Lower lobe of right lung (tissue), 2 donors: ENCODE data around the gene SARNP. TPM values are rescaled to one million over a fixed set of nuclear protein-coding genes. Genes with fewer than 3 reads are reported as not detected.

Experiments used
- ATAC-seq, 2 donors: fragments of 200-7000 bp; cut with Tn5 transposase; one replicate each; pipeline ENCODE4 v1.9.1; 2020 to 2022; ENCODE audit warnings: mild to moderate bottlenecking in 2 of 2, moderate library complexity in 2 of 2
- DNase-seq: peaks from one replicate; pipeline ENCODE4 v3.0.0-alpha.2; 2020
- H3K27ac ChIP-seq: fragments of 200-600 bp; one replicate; pipeline ENCODE4 v1.8.0; 2022
- H3K27me3 ChIP-seq: fragments of 200-600 bp; one replicate; pipeline ENCODE4 v1.8.0; 2022; ENCODE audit warnings: low read depth
- H3K36me3 ChIP-seq: fragments of 200-600 bp; one replicate; pipeline ENCODE4 v1.8.0; 2022; ENCODE audit warnings: mild to moderate bottlenecking
- H3K4me1 ChIP-seq: fragments of 200-600 bp; one replicate; pipeline ENCODE4 v1.8.0; 2022
- H3K4me3 ChIP-seq: fragments of 200-600 bp; one replicate; pipeline ENCODE4 v1.8.0; 2022; ENCODE audit warnings: mild to moderate bottlenecking
- H3K9me3 ChIP-seq: fragments of 200-600 bp; one replicate; pipeline ENCODE4 v1.8.0; 2022
- intact Hi-C: fragments of 100-400 bp; cut with DNase I; formaldehyde crosslinking; loops from one replicate; pipeline ENCODE4 v1.11.0; 2022
- total RNA-seq: library from RNA; stranded (reverse); fragmentation: NEBNext Ultra II Directional; extraction: Animal tissue kit (Norgen Biotek cat#: 25700); gene quantifications from one replicate; pipeline ENCODE4 v1.2.1, GENCODE V29; 2021
- TF ChIP-seq, protein P1 (sequence below): fragments of 200-600 bp; IDR thresholded peaks from one replicate; pipeline ENCODE4 v1.8.0; 2022; ENCODE audit warnings: antibody characterized with exemption, mild to moderate bottlenecking
- donor health status: DM: no; HTN: yes; CAD: no; lungs with severe emphysema.

The SARNP gene
- total RNA-seq, 1 donor from 2014 or later: 40.1 TPM

DNA sequence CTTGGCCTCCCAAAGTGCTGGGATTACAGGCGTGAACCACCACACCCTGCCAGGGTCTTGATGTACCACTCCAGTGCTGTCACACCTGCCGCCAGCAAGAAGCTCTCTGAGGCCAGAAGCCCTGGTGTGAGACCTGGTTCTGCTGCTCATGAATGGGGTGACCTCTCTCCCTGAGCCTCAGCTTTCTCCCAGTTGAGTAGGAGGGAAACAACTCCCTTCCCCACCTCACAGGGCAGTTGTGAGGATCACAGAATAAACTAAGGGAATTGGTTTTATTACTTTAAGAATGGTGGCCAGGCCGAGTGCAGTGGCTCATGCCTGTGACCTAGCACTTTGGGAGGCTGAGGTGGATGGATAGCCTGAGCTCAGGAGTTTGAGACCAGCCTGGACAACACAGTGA is 82.9 kb downstream of the SARNP start:
- H3K4me3 ChIP-seq: no peak overlapping the region
- TF ChIP-seq, protein P1, sequence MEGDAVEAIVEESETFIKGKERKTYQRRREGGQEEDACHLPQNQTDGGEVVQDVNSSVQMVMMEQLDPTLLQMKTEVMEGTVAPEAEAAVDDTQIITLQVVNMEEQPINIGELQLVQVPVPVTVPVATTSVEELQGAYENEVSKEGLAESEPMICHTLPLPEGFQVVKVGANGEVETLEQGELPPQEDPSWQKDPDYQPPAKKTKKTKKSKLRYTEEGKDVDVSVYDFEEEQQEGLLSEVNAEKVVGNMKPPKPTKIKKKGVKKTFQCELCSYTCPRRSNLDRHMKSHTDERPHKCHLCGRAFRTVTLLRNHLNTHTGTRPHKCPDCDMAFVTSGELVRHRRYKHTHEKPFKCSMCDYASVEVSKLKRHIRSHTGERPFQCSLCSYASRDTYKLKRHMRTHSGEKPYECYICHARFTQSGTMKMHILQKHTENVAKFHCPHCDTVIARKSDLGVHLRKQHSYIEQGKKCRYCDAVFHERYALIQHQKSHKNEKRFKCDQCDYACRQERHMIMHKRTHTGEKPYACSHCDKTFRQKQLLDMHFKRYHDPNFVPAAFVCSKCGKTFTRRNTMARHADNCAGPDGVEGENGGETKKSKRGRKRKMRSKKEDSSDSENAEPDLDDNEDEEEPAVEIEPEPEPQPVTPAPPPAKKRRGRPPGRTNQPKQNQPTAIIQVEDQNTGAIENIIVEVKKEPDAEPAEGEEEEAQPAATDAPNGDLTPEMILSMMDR: no peak
- H3K4me1 ChIP-seq: peaks cover 41% of the 10 kb centered on the region
- no peak for ATAC-seq
- H3K27me3 ChIP-seq: no peaks in the 10 kb centered on the region
- DNase-seq: no peak
- no peaks in the 10 kb centered on the region for H3K9me3 ChIP-seq
- no peak overlapping the region for H3K27ac ChIP-seq
- H3K36me3 ChIP-seq: no peaks in the 10 kb centered on the region
- intact Hi-C loops: no loop called here

DNA sequence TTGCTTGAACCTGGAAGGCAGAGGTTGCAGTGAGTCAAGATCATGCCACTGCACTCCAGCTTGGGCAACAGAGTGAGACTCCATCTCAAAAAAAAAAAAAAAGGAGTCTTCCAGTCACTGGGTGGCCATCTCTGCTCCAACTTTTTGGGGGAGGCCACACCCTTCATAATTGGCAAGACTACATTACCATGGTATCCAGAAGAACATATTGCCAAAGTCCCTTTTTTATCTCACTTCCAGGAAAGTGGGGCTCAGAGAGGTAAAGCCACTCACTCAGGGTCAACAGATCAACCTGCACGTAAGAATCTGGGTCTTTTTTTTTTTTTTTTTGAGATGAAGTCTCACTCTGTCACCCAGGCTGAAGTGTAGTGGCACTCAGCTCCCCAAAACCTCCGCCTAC is 83.7 kb downstream of the SARNP start:
- DNase-seq (no peak), ATAC-seq (no peak)
- no peaks in the 10 kb centered on the region for H3K27me3 ChIP-seq
- no peak overlapping the region for H3K27ac ChIP-seq
- H3K9me3 ChIP-seq: no peaks in the 10 kb centered on the region
- H3K4me3 ChIP-seq: no peak overlapping the region
- peaks cover 42% of the 10 kb centered on the region for H3K4me1 ChIP-seq
- intact Hi-C loops: no loop called here
- TF ChIP-seq, protein P1: no peak
- H3K36me3 ChIP-seq: no peaks in the 10 kb centered on the region

DNA sequence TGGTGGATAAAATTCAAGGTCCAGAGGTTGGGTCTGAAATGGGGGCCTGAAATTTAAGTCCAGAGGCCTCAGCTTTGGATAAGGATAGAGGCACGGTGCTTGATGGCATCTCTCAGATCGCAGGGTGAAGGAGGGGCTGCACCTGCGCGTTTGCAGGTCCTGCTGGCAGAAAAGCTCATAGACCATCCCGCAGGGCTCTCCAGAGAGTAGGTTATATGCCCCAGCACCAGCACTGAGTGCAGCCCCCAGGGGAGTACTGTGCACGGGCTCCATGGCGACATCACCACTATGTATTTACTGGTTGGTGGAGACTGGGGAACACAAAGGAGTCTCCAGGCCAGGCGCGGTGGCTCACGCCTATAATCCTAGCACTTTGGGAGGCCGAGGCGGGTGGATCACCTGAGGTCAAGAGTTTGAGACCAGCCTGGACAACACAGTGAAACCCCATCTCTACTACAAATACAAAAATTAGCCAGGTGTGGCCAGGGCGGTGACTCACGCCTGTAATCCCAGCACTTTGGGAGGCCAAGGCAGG is 84.4 kb downstream of the SARNP start:
- Histone ChIP-seq H3K9me3 (no peaks in the 10 kb centered on the region), H3K36me3 (no peaks in the 10 kb centered on the region), H3K4me1 (peaks cover 37% of the 10 kb centered on the region), H3K4me3 (no peak overlapping the region), H3K27me3 (no peaks in the 10 kb centered on the region), H3K27ac (no peak overlapping the region)
- intact Hi-C loops: no loop called here
- TF ChIP-seq, protein P1: no peak
- DNase-seq: no peak
- no peak for ATAC-seq

DNA sequence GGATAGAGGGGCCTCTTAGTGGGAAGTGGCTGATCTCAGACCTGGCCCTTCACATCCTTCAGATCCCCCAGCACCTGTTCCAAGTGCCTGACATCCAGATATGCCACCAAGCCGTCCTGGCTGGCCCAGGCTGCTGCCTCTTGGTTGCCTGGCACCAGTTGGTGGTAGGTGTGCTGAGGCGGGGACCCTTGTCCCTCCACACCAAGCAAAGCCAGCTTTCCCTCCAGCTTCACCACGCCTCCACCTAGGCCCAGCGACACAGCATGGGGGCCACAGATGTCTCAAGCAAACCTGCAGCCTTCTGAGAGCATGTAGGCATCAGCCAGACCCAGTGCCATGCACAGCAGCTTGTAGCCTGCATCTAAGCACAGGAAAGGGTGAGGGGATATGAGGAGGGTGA is 85.2 kb downstream of the SARNP start:
- H3K9me3 ChIP-seq: no peaks in the 10 kb centered on the region
- H3K4me3 ChIP-seq: no peak overlapping the region
- H3K27ac ChIP-seq: no peak overlapping the region
- intact Hi-C loops: no loop called here
- peaks cover 34% of the 10 kb centered on the region for H3K4me1 ChIP-seq
- no peak for DNase-seq
- peaks cover 2% of the 10 kb centered on the region for H3K36me3 ChIP-seq
- no peaks in the 10 kb centered on the region for H3K27me3 ChIP-seq
- ATAC-seq: no peak
- TF ChIP-seq, protein P1: no peak

DNA sequence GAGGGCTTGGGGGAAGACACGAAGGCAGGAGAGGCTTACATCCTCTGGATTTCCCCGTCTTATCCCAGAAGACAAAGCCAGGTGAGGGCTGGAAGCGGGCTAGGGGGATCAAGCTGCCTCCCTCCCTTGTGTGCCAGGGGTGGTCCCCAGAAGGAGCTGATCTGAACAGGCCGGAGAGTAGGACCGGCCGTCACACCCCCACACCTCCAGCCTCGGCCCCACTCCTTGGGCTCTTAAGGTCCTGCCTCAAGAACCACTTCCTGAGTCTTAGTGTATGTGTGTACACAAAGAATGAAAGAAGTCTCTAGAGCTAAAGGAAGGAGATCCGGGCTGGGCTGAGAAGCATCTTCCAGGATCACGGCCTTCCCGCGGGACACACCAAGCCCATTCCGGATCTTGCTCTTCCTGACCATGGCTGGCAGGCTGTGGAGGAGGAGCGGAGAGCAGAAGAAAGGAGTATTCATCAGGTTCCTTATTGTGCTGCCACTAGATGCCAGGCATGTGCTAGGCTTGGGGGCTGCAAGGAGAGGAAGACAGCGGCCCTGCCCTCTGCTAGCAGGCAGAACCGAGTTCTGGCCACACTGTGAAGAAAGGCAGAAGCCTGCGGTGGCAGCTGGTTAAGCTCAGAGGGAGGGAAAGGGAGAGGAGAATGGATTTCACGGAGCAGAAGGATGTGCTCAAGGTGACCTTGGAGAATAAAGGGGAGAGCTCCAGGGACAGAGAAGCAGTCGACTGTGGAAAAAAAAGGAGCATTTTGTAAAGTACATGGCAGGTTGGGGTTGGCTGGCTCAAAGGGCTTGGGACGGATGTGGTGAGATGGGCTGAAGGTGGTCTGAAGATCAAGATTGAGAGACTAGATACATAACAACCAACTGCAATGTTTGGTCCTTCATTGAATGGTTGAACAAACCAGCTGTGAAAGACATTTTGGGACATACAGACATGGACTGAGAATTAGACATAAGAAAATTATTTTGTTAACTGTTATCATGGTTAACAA is 87.4 kb downstream of the SARNP start:
- intact Hi-C loops: no loop called here
- DNase-seq (peak; percentile 73), ATAC-seq (peak; percentile 55 to 62)
- H3K4me1 ChIP-seq: peaks cover 43% of the 10 kb centered on the region
- no peaks in the 10 kb centered on the region for H3K9me3 ChIP-seq
- TF ChIP-seq, protein P1: no peak
- H3K4me3 ChIP-seq: peak overlapping the region; percentile 77
- no peaks in the 10 kb centered on the region for H3K27me3 ChIP-seq
- H3K36me3 ChIP-seq: peaks cover 24% of the 10 kb centered on the region
- peak overlapping the region; percentile 98 for H3K27ac ChIP-seq
